Panc1 (cell line): ENCODE measurements around the gene MAP3K6.

Experiments used
- POLR2AphosphoS5 ChIP-seq: IDR thresholded peaks from 2 replicates; pipeline ENCODE4 v1.6.1; 2012; ENCODE audit warnings: mild to moderate bottlenecking, low read depth, low read length, moderate library complexity
- REST ChIP-seq, 2 experiments: IDR thresholded peaks; 2 replicates each; pipeline ENCODE4 v1.6.1; 2011 to 2012; ENCODE audit warnings: low read depth in 2 of 2, control low read depth in 1 of 2, low read length in 1 of 2, mild to moderate bottlenecking in 1 of 2, moderate library complexity in 1 of 2; ENCODE audit not compliant: insufficient read depth in 1 of 2
- TCF7L2 ChIP-seq: IDR thresholded peaks from 2 replicates; pipeline ENCODE4 v1.6.1; 2011; ENCODE audit warnings: mild to moderate bottlenecking, low read depth, low read length, inconsistent platforms
- TF ChIP-seq, protein P1 (sequence below): fragments of 450-650 bp; IDR thresholded peaks from 2 replicates; pipeline ENCODE4 v1.5.1; 2017; ENCODE audit warnings: mild to moderate bottlenecking

- TF ChIP-seq, protein P1, sequence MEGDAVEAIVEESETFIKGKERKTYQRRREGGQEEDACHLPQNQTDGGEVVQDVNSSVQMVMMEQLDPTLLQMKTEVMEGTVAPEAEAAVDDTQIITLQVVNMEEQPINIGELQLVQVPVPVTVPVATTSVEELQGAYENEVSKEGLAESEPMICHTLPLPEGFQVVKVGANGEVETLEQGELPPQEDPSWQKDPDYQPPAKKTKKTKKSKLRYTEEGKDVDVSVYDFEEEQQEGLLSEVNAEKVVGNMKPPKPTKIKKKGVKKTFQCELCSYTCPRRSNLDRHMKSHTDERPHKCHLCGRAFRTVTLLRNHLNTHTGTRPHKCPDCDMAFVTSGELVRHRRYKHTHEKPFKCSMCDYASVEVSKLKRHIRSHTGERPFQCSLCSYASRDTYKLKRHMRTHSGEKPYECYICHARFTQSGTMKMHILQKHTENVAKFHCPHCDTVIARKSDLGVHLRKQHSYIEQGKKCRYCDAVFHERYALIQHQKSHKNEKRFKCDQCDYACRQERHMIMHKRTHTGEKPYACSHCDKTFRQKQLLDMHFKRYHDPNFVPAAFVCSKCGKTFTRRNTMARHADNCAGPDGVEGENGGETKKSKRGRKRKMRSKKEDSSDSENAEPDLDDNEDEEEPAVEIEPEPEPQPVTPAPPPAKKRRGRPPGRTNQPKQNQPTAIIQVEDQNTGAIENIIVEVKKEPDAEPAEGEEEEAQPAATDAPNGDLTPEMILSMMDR: no peak
- TF ChIP-seq TCF7L2 (no peak), REST (IDR thresholded peaks at IDR 0.05; ENCODE audit: insufficient read depth in 1 of 2, low read depth in 2 of 2, low read length in 1 of 2) (no peak), POLR2AphosphoS5 (no peak)
These were observed 33.6 kb upstream of the MAP3K6 start for GRCh38 chr1:27400082-27400962.
